ENCODE results near the gene RTP2.

The RTP2 gene

GRCh38 chr3:187721055-187721454 lies 18.7 kb upstream of the RTP2 start:
- no peak for DNase-seq (ENCODE audit: low read depth)
- TF ChIP-seq MYC (IDR thresholded peaks at IDR 0.05; ENCODE audit: low read depth, low read length) = no peak
- TF ChIP-seq MAX (IDR thresholded peaks at IDR 0.05; ENCODE audit: low read depth, low read length) = no peak
- TF ChIP-seq POLR2A (IDR thresholded peaks at IDR 0.05; ENCODE audit: extremely low read depth, insufficient read length) = no peak
- no peak for TF ChIP-seq CTCF (IDR thresholded peaks at IDR 0.05; ENCODE audit: low read depth, low read length)

GRCh38 chr3:187720337-187720670 lies 17.9 kb upstream of the RTP2 start:
- TF ChIP-seq CTCF (IDR thresholded peaks at IDR 0.05; ENCODE audit: low read depth, low read length) = no peak
- TF ChIP-seq POLR2A (IDR thresholded peaks at IDR 0.05; ENCODE audit: extremely low read depth, insufficient read length) = no peak
- DNase-seq (ENCODE audit: low read depth) = no peak
- no peak overlapping the region for H3K4me3 ChIP-seq (ENCODE audit: low read depth, low read length)

More at GRCh38 chr3:187721055-187721454, 18.7 kb upstream of the RTP2 start:
- no peak overlapping the region for H3K4me3 ChIP-seq (ENCODE audit: low read depth, low read length)

- TF ChIP-seq MAX (IDR thresholded peaks at IDR 0.05; ENCODE audit: low read depth, low read length) (no peak), MYC (IDR thresholded peaks at IDR 0.05; ENCODE audit: low read depth, low read length) (no peak), POLR2A (IDR thresholded peaks at IDR 0.05; ENCODE audit: extremely low read depth, insufficient read length) (no peak), CTCF (IDR thresholded peaks at IDR 0.05; ENCODE audit: low read depth, low read length) (no peak)
- no peak overlapping the region for H3K4me3 ChIP-seq (ENCODE audit: low read depth, low read length)
- DNase-seq (ENCODE audit: low read depth) = no peak
Measured at GRCh38 chr3:187719628-187720336, 17.4 kb upstream of the RTP2 start.

- DNase-seq (ENCODE audit: low read depth) = no peak
- no peak for TF ChIP-seq POLR2A (IDR thresholded peaks at IDR 0.05; ENCODE audit: extremely low read depth, insufficient read length)
- no peak overlapping the region for H3K4me3 ChIP-seq (ENCODE audit: low read depth, low read length)
Measured at GRCh38 chr3:187718802-187719201, 16.4 kb upstream of the RTP2 start.

GRCh38 chr3:187717572-187717971 lies 15.2 kb upstream of the RTP2 start:
- no peak for DNase-seq (ENCODE audit: low read depth)
- H3K4me3 ChIP-seq (ENCODE audit: low read depth, low read length) = no peak overlapping the region
- TF ChIP-seq MAX (IDR thresholded peaks at IDR 0.05; ENCODE audit: low read depth, low read length) = no peak
- no peak for TF ChIP-seq MYC (IDR thresholded peaks at IDR 0.05; ENCODE audit: low read depth, low read length)
- TF ChIP-seq CTCF (IDR thresholded peaks at IDR 0.05; ENCODE audit: low read depth, low read length) = no peak

- H3K4me3 ChIP-seq (ENCODE audit: low read depth, low read length) = no peak overlapping the region
- peak; percentile 66 for DNase-seq (ENCODE audit: low read depth)
- TF ChIP-seq MAX (IDR thresholded peaks at IDR 0.05; ENCODE audit: low read depth, low read length) (no peak), MYC (IDR thresholded peaks at IDR 0.05; ENCODE audit: low read depth, low read length) (no peak; the same call in 1 of the 2 replicates), CTCF (IDR thresholded peaks at IDR 0.05; ENCODE audit: low read depth, low read length) (peak; percentile 88), POLR2A (IDR thresholded peaks at IDR 0.05; ENCODE audit: extremely low read depth, insufficient read length) (no peak)
Measured at GRCh38 chr3:187714404-187714979, 12.1 kb upstream of the RTP2 start.
